SU-DHL-6 (cell line): ENCODE results near the gene SLC35F5.
"Not testable (repeated sequence)": the region's sequence is repeated elsewhere in the genome, so short reads cannot be mapped to it uniquely, and the experiment has no call there.

Experiments
- CTCF ChIP-seq: fragments of 200-600 bp; sonication (generic); IDR thresholded peaks from one replicate; pipeline ENCODE4 v1.5.1; 2017; ENCODE audit warnings: antibody characterized with exemption, mild to moderate bottlenecking, low read length, moderate library complexity; ENCODE audit not compliant: insufficient read depth, poor library complexity, severe bottlenecking
- EZH2phosphoT487 ChIP-seq: fragments of 200-600 bp; sonication (generic), shearing (Covaris generic); conservative IDR thresholded peaks from 2 replicates; pipeline ENCODE4 v1.6.1; 2018; ENCODE audit warnings: mild to moderate bottlenecking, antibody characterized with exemption, low read length, moderate library complexity, mixed read lengths

GRCh38 chr2:113690871-113691270 lies 65.6 kb downstream of the SLC35F5 start:
- TF ChIP-seq CTCF, EZH2phosphoT487: not testable (repeated sequence)
